ENCODE measurements around the gene RABL2A. TPM values are rescaled to one million over a fixed set of nuclear protein-coding genes. Genes with fewer than 3 reads are reported as not detected.
"Not testable (repeated sequence)": the region's sequence is repeated elsewhere in the genome, so short reads cannot be mapped to it uniquely, and the experiment has no call there.

RABL2A gene
- total RNA-seq (2021; ENCODE audit: unreplicated experiment), result 14.3 TPM
- 5.1 and 7.6 TPM in 2 replicates for polyA plus RNA-seq (2012)
- percentile 66 among the genes with signal in this experiment for Bru-seq, nascent RNA
- percentile 59 among the genes with signal in this experiment for BruChase-seq, experiment 1, labeled RNA remaining after a 6-hour chase
- BruChase-seq, experiment 2, labeled RNA remaining after a 2-hour chase, result percentile 64 among the genes with signal in this experiment
- long read RNA-seq, partial matches to known transcripts, result 2 of 12 reads
- long read RNA-seq, other reads (novel, unspliced or antisense), result 6 of 12 reads

DNA sequence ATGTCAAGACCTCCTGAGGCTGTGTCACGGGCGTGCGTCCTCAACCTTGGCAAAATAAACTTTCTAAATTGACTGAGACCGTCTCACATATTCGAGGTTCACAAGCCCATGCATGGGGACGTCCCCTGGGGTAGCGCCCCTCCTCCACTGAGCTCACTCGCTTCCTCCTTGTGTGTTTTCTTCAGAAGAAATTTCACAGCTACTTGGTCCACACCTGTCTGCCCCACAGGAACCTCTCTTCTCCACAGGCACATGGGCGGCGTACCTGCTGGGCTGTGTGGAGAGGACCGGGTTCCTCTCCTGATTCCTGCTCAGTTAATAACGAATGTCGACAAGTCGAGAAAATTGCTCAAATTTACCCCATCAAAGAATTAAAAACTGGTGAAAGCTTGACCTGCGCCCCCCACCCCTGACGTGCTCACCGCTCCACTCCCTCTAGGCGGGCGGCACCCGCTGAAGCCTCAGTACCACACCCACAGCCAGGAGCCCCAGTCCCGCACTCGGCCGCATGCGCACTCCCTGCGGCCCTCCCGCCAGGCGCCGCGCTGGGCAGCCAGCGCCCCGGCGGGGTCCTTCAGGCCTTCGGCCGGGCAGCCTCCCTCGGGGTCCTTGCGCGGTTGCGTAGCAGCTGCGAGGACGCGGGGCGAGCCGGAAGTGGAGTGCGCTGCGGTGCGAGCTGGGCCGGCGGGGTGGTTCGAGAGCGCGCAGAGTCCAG is at the start of gene RABL2A:
RABL2A (plus strand) TSS at position 651 of the 715 bp plus-strand sequence. CDS start 1,341 bp downstream, outside the sequence.
- H3K79me2 ChIP-seq (ENCODE audit: insufficient read depth, low read length); H2AFZ ChIP-seq (ENCODE audit: low read depth, low read length, poor library complexity, severe bottlenecking); H3K27ac ChIP-seq (ENCODE audit: low read depth, low read length); H3K9me2 ChIP-seq (ENCODE audit: insufficient read depth); RAD21 ChIA-PET (ENCODE audit: low non-redundant PET in 1 of 2, low total read pairs in 2 of 2, uncharacterized antibody in 2 of 2, unreplicated experiment in 2 of 2); H4K20me1 ChIP-seq (ENCODE audit: insufficient read depth); intact Hi-C loops (cut with micrococcal nuclease); H3K4me1 ChIP-seq (ENCODE audit: control insufficient read depth in 1 of 2, insufficient read depth in 2 of 2, low read length in 2 of 2); H3K9me3 ChIP-seq (ENCODE audit: control insufficient read depth in 1 of 2, insufficient read depth in 1 of 2, low read depth in 1 of 2, low read length in 2 of 2); H3K36me3 ChIP-seq (ENCODE audit: control insufficient read depth in 1 of 2, insufficient read depth in 2 of 2, low read length in 2 of 2); H3K27me3 ChIP-seq (ENCODE audit: insufficient read depth, low read length); CTCF ChIA-PET; POLR2A ChIA-PET: not testable (repeated sequence)
- Histone ChIP-seq H3K9ac (ENCODE audit: low read length) (peak within 1 kb of the TSS; percentile 49), H3K4me3 (replicated peaks in 1 of 2; ENCODE audit: low read depth in 1 of 2, low read length in 2 of 2) (peak within 1 kb of the TSS; percentile 48 to 57), H3K4me2 (ENCODE audit: low read length) (peak within 1 kb of the TSS; percentile 66)
- peak; percentile 96 for ATAC-seq
- BruUV-seq (replicated peaks), result TSS peak; percentile 86
- TF ChIP-seq, protein P1, sequence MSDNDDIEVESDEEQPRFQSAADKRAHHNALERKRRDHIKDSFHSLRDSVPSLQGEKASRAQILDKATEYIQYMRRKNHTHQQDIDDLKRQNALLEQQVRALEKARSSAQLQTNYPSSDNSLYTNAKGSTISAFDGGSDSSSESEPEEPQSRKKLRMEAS (IDR thresholded peaks at IDR 0.05), result 0 out of 2 replicates have a peak, but pooled peaks have one; percentile 31
- TF ChIP-seq SIN3A (IDR thresholded peaks at IDR 0.05; ENCODE audit: low read depth) (peak; percentile 56; the same call in 1 of the 2 replicates), POLR2AphosphoS5 (IDR thresholded peaks at IDR 0.05; ENCODE audit: low read depth, low read length) (0 out of 2 replicates have a peak, but pooled peaks have one; percentile 16), ELF1 (IDR thresholded peaks at IDR 0.05; ENCODE audit: borderline replicate concordance, low read depth) (peak; percentile 52)
- peak; percentile 31 for DNase-seq (ENCODE audit: low read depth, low spot score)

DNA sequence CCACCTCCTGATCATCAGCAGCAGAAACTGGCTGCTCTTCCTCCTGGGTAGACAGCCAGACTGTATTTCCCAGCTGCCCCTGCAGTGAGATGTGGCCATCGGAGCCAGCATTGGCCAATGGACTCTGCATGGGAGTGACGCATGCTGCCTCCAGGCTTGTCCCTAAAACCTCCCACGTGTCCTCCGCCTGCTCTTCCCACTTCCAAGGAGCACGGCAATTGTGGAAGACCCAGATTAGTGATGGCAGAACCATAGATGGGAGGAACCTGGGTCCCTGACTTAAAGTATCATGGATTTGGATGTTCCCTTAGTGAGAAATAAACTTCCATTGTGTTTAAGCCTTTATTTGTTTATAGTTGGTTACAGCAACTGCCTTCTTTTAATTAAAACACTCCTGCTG is 48.6 kb upstream of the RABL2A start:
- H2AFZ ChIP-seq (ENCODE audit: low read depth, low read length, poor library complexity, severe bottlenecking); ATAC-seq; H3K36me3 ChIP-seq (ENCODE audit: control insufficient read depth in 1 of 2, insufficient read depth in 2 of 2, low read length in 2 of 2); H3K4me1 ChIP-seq (ENCODE audit: control insufficient read depth in 1 of 2, insufficient read depth in 2 of 2, low read length in 2 of 2); H4K20me1 ChIP-seq (ENCODE audit: insufficient read depth); DNase-seq (ENCODE audit: low read depth, low spot score); H3K27me3 ChIP-seq (ENCODE audit: insufficient read depth, low read length); intact Hi-C loops (cut with micrococcal nuclease); H3K27ac ChIP-seq (ENCODE audit: low read depth, low read length); BruUV-seq (replicated peaks); RAD21 ChIA-PET (ENCODE audit: low non-redundant PET in 1 of 2, low total read pairs in 2 of 2, uncharacterized antibody in 2 of 2, unreplicated experiment in 2 of 2); H3K9me3 ChIP-seq (ENCODE audit: control insufficient read depth in 1 of 2, insufficient read depth in 1 of 2, low read depth in 1 of 2, low read length in 2 of 2); POLR2A ChIA-PET; H3K9ac ChIP-seq (ENCODE audit: low read length); H3K4me2 ChIP-seq (ENCODE audit: low read length); H3K4me3 ChIP-seq (replicated peaks in 1 of 2; ENCODE audit: low read depth in 1 of 2, low read length in 2 of 2); H3K79me2 ChIP-seq (ENCODE audit: insufficient read depth, low read length); H3K9me2 ChIP-seq (ENCODE audit: insufficient read depth); CTCF ChIA-PET: not testable (repeated sequence)

DNA sequence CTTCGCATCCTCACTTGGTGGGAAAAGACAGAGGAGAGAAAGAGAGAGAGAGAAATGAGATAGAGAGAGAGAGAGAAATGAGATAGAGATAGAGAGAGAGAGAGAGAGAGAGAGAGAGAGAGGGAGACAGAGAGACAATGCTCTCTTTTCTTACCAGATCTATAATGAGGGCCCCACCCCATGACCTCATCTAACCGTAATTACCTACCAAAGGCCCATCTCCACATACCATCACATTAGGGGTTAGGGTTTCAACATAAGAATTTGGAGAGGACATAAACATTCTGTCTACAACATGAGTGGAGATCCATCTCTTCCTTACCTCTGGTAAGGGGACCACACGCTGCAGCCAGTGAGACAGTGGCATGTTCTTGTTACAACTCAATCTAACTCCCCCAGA is 44.6 kb upstream of the RABL2A start:
- H3K9me3 ChIP-seq (ENCODE audit: control insufficient read depth in 1 of 2, insufficient read depth in 1 of 2, low read depth in 1 of 2, low read length in 2 of 2); ATAC-seq; H3K36me3 ChIP-seq (ENCODE audit: control insufficient read depth in 1 of 2, insufficient read depth in 2 of 2, low read length in 2 of 2); H4K20me1 ChIP-seq (ENCODE audit: insufficient read depth); POLR2A ChIA-PET; H2AFZ ChIP-seq (ENCODE audit: low read depth, low read length, poor library complexity, severe bottlenecking); H3K4me3 ChIP-seq (replicated peaks in 1 of 2; ENCODE audit: low read depth in 1 of 2, low read length in 2 of 2); H3K27me3 ChIP-seq (ENCODE audit: insufficient read depth, low read length); intact Hi-C loops (cut with micrococcal nuclease); H3K9ac ChIP-seq (ENCODE audit: low read length); CTCF ChIA-PET; H3K9me2 ChIP-seq (ENCODE audit: insufficient read depth); BruUV-seq (replicated peaks); RAD21 ChIA-PET (ENCODE audit: low non-redundant PET in 1 of 2, low total read pairs in 2 of 2, uncharacterized antibody in 2 of 2, unreplicated experiment in 2 of 2); H3K79me2 ChIP-seq (ENCODE audit: insufficient read depth, low read length); H3K27ac ChIP-seq (ENCODE audit: low read depth, low read length); DNase-seq (ENCODE audit: low read depth, low spot score): not testable (repeated sequence)
- Histone ChIP-seq H3K4me1 (ENCODE audit: control insufficient read depth in 1 of 2, insufficient read depth in 2 of 2, low read length in 2 of 2) (peaks cover 0 to 14% of the 10 kb centered on the region in 2 experiments; a peak in 2 of 4 replicates), H3K4me2 (ENCODE audit: low read length) (peak overlapping the region; percentile 82; the same call in 1 of the 2 replicates)

Data from HCT116 (cell line).